ENCODE data around the gene KCNE4.

DNA sequence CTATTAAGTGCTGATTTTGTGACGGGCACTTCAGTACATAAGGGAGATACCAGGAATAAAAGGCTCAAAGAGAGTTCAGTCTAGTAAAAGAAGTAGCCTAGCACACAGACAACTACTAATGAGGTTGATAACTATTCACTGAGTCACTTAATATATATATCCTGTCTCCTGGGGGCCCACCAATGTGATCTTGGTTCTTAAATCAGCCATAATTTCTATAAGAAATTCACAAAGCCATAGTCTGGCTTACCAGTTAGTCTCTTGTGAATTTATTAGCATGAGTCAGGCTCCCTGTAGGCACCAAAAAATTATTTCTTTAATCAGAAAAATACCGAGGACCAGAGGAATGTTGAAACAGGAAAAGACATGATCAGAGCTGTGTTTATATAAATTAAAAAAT is 10.4 kb downstream of the KCNE4 start:
- TF ChIP-seq POLR2A (IDR thresholded peaks at IDR 0.05): no peak
- TF ChIP-seq, protein P1, sequence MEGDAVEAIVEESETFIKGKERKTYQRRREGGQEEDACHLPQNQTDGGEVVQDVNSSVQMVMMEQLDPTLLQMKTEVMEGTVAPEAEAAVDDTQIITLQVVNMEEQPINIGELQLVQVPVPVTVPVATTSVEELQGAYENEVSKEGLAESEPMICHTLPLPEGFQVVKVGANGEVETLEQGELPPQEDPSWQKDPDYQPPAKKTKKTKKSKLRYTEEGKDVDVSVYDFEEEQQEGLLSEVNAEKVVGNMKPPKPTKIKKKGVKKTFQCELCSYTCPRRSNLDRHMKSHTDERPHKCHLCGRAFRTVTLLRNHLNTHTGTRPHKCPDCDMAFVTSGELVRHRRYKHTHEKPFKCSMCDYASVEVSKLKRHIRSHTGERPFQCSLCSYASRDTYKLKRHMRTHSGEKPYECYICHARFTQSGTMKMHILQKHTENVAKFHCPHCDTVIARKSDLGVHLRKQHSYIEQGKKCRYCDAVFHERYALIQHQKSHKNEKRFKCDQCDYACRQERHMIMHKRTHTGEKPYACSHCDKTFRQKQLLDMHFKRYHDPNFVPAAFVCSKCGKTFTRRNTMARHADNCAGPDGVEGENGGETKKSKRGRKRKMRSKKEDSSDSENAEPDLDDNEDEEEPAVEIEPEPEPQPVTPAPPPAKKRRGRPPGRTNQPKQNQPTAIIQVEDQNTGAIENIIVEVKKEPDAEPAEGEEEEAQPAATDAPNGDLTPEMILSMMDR (IDR thresholded peaks at IDR 0.05): no peak
